Measurements from ENCODE around the gene ADIPOR1. TPM values are rescaled to one million over a fixed set of nuclear protein-coding genes. Genes with fewer than 3 reads are reported as not detected.

Gene ADIPOR1
- total RNA-seq, 1 donor from 2014 or later, result 52.9 TPM

GRCh38 chr1:202945483-202945882 lies 12.6 kb downstream of the ADIPOR1 start:
- H3K27ac Mint-ChIP-seq (ENCODE audit: unreplicated experiment), result no peak overlapping the region
- no peaks in the 10 kb centered on the region for H3K9me3 Mint-ChIP-seq (ENCODE audit: unreplicated experiment)
- H3K4me3 Mint-ChIP-seq (ENCODE audit: unreplicated experiment), result no peak overlapping the region
- H3K27me3 Mint-ChIP-seq (ENCODE audit: unreplicated experiment), result no peaks in the 10 kb centered on the region
- TF ChIP-seq CTCF (IDR thresholded peaks at IDR 0.05; ENCODE audit: unreplicated experiment), result no peak
- peaks cover 50% of the 10 kb centered on the region for H3K36me3 Mint-ChIP-seq (ENCODE audit: low read depth, unreplicated experiment)
- DNase-seq (ENCODE audit: low spot score), result no peak
- H3K4me1 Mint-ChIP-seq (ENCODE audit: unreplicated experiment), result no peaks in the 10 kb centered on the region

GRCh38 chr1:202944438-202944921 lies 13.6 kb downstream of the ADIPOR1 start:
- Mint-ChIP-seq H3K27me3 (ENCODE audit: unreplicated experiment) (no peaks in the 10 kb centered on the region), H3K36me3 (ENCODE audit: low read depth, unreplicated experiment) (peaks cover 47% of the 10 kb centered on the region), H3K27ac (ENCODE audit: unreplicated experiment) (no peak overlapping the region)

DNA sequence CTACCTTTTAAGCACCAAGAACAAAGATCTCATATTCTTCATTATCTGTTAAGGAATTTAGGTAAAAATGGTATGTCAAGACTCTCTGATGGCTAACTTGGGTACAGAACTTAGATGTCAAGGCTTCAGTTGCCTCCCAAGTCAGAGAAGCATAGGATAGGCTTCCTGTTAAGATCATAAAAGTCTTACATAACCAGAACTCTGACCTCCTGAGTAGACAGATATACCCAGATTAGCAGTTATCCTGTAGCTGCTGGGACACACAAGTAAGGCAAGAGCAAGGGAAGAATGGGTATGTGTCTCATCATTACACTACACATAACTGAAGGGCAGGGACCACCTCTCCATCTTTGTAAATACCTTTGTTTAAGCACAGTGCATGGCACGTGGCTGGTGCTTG lies 15.7 kb downstream of the ADIPOR1 start:
- Mint-ChIP-seq H3K9me3 (ENCODE audit: unreplicated experiment) (no peaks in the 10 kb centered on the region), H3K27me3 (ENCODE audit: unreplicated experiment) (no peaks in the 10 kb centered on the region), H3K4me3 (ENCODE audit: unreplicated experiment) (peak overlapping the region; percentile 65), H3K4me1 (ENCODE audit: unreplicated experiment) (no peaks in the 10 kb centered on the region), H3K27ac (ENCODE audit: unreplicated experiment) (no peak overlapping the region), H3K36me3 (ENCODE audit: low read depth, unreplicated experiment) (peaks cover 38% of the 10 kb centered on the region)
- DNase-seq (ENCODE audit: low spot score), result no peak
- no peak for TF ChIP-seq CTCF (IDR thresholded peaks at IDR 0.05; ENCODE audit: unreplicated experiment)

More at GRCh38 chr1:202944438-202944921, 13.6 kb downstream of the ADIPOR1 start:
- DNase-seq (ENCODE audit: low spot score), result no peak
- TF ChIP-seq CTCF (IDR thresholded peaks at IDR 0.05; ENCODE audit: unreplicated experiment), result no peak
- Mint-ChIP-seq H3K4me1 (ENCODE audit: unreplicated experiment) (no peaks in the 10 kb centered on the region), H3K9me3 (ENCODE audit: unreplicated experiment) (no peaks in the 10 kb centered on the region), H3K4me3 (ENCODE audit: unreplicated experiment) (no peak overlapping the region)

- DNase-seq (ENCODE audit: low spot score), result no peak
- H3K27ac Mint-ChIP-seq (ENCODE audit: unreplicated experiment), result no peak overlapping the region
- TF ChIP-seq CTCF (IDR thresholded peaks at IDR 0.05; ENCODE audit: unreplicated experiment), result no peak
- H3K27me3 Mint-ChIP-seq (ENCODE audit: unreplicated experiment), result no peaks in the 10 kb centered on the region
- H3K9me3 Mint-ChIP-seq (ENCODE audit: unreplicated experiment), result no peaks in the 10 kb centered on the region
- H3K36me3 Mint-ChIP-seq (ENCODE audit: low read depth, unreplicated experiment), result peaks cover 36% of the 10 kb centered on the region
- no peak overlapping the region for H3K4me3 Mint-ChIP-seq (ENCODE audit: unreplicated experiment)
- H3K4me1 Mint-ChIP-seq (ENCODE audit: unreplicated experiment), result no peaks in the 10 kb centered on the region
Measured at GRCh38 chr1:202941372-202941771, 16.7 kb downstream of the ADIPOR1 start.

- no peak overlapping the region for H3K27ac Mint-ChIP-seq (ENCODE audit: unreplicated experiment)
- no peaks in the 10 kb centered on the region for H3K4me1 Mint-ChIP-seq (ENCODE audit: unreplicated experiment)
- no peak for DNase-seq (ENCODE audit: low spot score)
- H3K36me3 Mint-ChIP-seq (ENCODE audit: low read depth, unreplicated experiment), result peaks cover 31% of the 10 kb centered on the region
- no peaks in the 10 kb centered on the region for H3K9me3 Mint-ChIP-seq (ENCODE audit: unreplicated experiment)
- no peak for TF ChIP-seq CTCF (IDR thresholded peaks at IDR 0.05; ENCODE audit: unreplicated experiment)
- no peak overlapping the region for H3K4me3 Mint-ChIP-seq (ENCODE audit: unreplicated experiment)
- H3K27me3 Mint-ChIP-seq (ENCODE audit: unreplicated experiment), result no peaks in the 10 kb centered on the region
Measured at GRCh38 chr1:202940561-202940960, 17.6 kb downstream of the ADIPOR1 start.

All from endothelial cell (in vitro differentiated cells).